ENCODE data around the gene IL21.

IL21 gene

GRCh38 chr4:122632396-122633143, 11.7 kb upstream of the IL21 start:
- no peak for DNase-seq

- no peak for DNase-seq
These were observed 4.3 kb upstream of the IL21 start for GRCh38 chr4:122625156-122625555.

GRCh38 chr4:122624205-122624604, 3.3 kb upstream of the IL21 start:
- no peak for DNase-seq

GRCh38 chr4:122623637-122624166, 2.8 kb upstream of the IL21 start:
- DNase-seq: no peak

- no peak for DNase-seq
These were observed 1.5 kb upstream of the IL21 start for GRCh38 chr4:122622400-122622799.

- no peak for DNase-seq
These were observed 1.3 kb downstream of the IL21 start for GRCh38 chr4:122619611-122620010.

- no peak for DNase-seq
These were observed 3.0 kb downstream of the IL21 start for GRCh38 chr4:122617597-122618593.

GRCh38 chr4:122616915-122617596, 3.8 kb downstream of the IL21 start:
- no peak for DNase-seq

GRCh38 chr4:122614621-122615020, 6.2 kb downstream of the IL21 start:
- DNase-seq: no peak

- DNase-seq: no peak
These were observed 8.3 kb downstream of the IL21 start for GRCh38 chr4:122612540-122612939.

- DNase-seq: no peak
These were observed 14.4 kb downstream of the IL21 start for GRCh38 chr4:122606364-122607043.

- DNase-seq: no peak
These were observed 16.7 kb downstream of the IL21 start for GRCh38 chr4:122604146-122604545.

GRCh38 chr4:122603156-122603574, 17.7 kb downstream of the IL21 start:
- no peak for DNase-seq

- DNase-seq: no peak
These were observed 18.4 kb downstream of the IL21 start for GRCh38 chr4:122602277-122603142.

GRCh38 chr4:122591196-122591595, 29.7 kb downstream of the IL21 start:
- no peak for DNase-seq

GRCh38 chr4:122588453-122589238, 32.2 kb downstream of the IL21 start:
- DNase-seq: no peak

GRCh38 chr4:122584519-122584918, 36.3 kb downstream of the IL21 start:
- no peak for DNase-seq

- DNase-seq: no peak
These were observed 37.0 kb downstream of the IL21 start for GRCh38 chr4:122583906-122584305.

GRCh38 chr4:122577808-122578781, 42.8 kb downstream of the IL21 start:
- peak; percentile 55 for DNase-seq

Data from KG1 (cell line).